ENCODE data around the gene SMARCC2. TPM values are rescaled to one million over a fixed set of nuclear protein-coding genes. Genes with fewer than 3 reads are reported as not detected.
A peak's percentile ranks its signal among the peaks of the same experiment; 100 is the strongest.

The SMARCC2 gene
- total and polyA plus RNA-seq, 2 of the 13 experiments (the other 11 are each of a cell fraction or from before 2014, with no cell fraction given): 21.3 to 24.1 TPM

- peak; percentile 25; the same call in 1 of the 2 replicates for TF ChIP-seq HBP1 (CRISPR knock-in tag; IDR thresholded peaks at IDR 0.05; ENCODE audit: low read depth)
- no peak for TF ChIP-seq ATF7 (IDR thresholded peaks at IDR 0.05)
- TF ChIP-seq ATF7 (CRISPR knock-in tag; IDR thresholded peaks at IDR 0.05): peak; percentile 32; the same call in 1 of the 2 replicates
- no peak for TF ChIP-seq ARHGAP35 (CRISPR knock-in tag; IDR thresholded peaks at IDR 0.05; ENCODE audit: borderline replicate concordance)
- peak; percentile 28; the same call in 1 of the 2 replicates for TF ChIP-seq SIN3A (IDR thresholded peaks at IDR 0.05; ENCODE audit: borderline replicate concordance, low read depth, low read length)
- no peak for TF ChIP-seq ZHX2 (IDR thresholded peaks at IDR 0.05; ENCODE audit: low read depth)
- no peak for TF ChIP-seq ZHX2 (CRISPR knock-in tag; IDR thresholded peaks at IDR 0.05; ENCODE audit: borderline replicate concordance)
- TF ChIP-seq ZNF251 (CRISPR knock-in tag; IDR thresholded peaks at IDR 0.05): no peak
- no peak; a peak in 1 of 4 replicates for TF ChIP-seq KLF16 (CRISPR knock-in tag; IDR thresholded peaks at IDR 0.05)
- peak; percentile 54; the same call in 1 of the 2 replicates for TF ChIP-seq ZBTB7B (CRISPR knock-in tag; IDR thresholded peaks at IDR 0.05)
- peak; percentile 66 for TF ChIP-seq CTCF (CRISPR knock-in tag; IDR thresholded peaks at IDR 0.05)
- TF ChIP-seq ZFY (CRISPR knock-in tag; IDR thresholded peaks at IDR 0.05): peak; percentile 60
- peak; percentile 52; the same call in 1 of the 2 replicates for TF ChIP-seq IRF9 (CRISPR knock-in tag; IDR thresholded peaks at IDR 0.05; ENCODE audit: borderline replicate concordance)
- TF ChIP-seq ZBTB43 (CRISPR knock-in tag; conservative IDR thresholded peaks at IDR 0.05): no peak
- TF ChIP-seq GABPA (IDR thresholded peaks at IDR 0.05; ENCODE audit: low read depth, low read length): no peak
- peak; percentile 64 for TF ChIP-seq GABPA (CRISPR knock-in tag; IDR thresholded peaks at IDR 0.05; ENCODE audit: low read depth)
- TF ChIP-seq SOX5 (CRISPR knock-in tag; IDR thresholded peaks at IDR 0.05; ENCODE audit: borderline replicate concordance): peak; percentile 56; the same call in 1 of the 2 replicates
Measured at GRCh38 chr12:56157201-56158028, 31.9 kb downstream of the SMARCC2 start (continued).
